Ishikawa (cell line): Measurements from ENCODE around the gene PLXNA4.

Experiments used
- RAD21 ChIP-seq: IDR thresholded peaks from 2 replicates; pipeline ENCODE4 v1.6.1; 2012; ENCODE audit warnings: low read depth
- TEAD4 ChIP-seq: IDR thresholded peaks from 2 replicates; pipeline ENCODE4 v1.6.1; 2012

GRCh38 chr7:132592231-132592920, 16.1 kb upstream of the PLXNA4 start:
- TF ChIP-seq TEAD4: no peak
- no peak for TF ChIP-seq RAD21
